Measurements from ENCODE around the gene TIGD3. TPM values are rescaled to one million over a fixed set of nuclear protein-coding genes. Genes with fewer than 3 reads are reported as not detected.
A peak's percentile ranks its signal among the peaks of the same experiment; 100 is the strongest.
"Not testable (repeated sequence)": the region's sequence is repeated elsewhere in the genome, so short reads cannot be mapped to it uniquely, and the experiment has no call there.

Gene TIGD3
- total RNA-seq, 2 donors from 2014 or later = 0.22 TPM; not detected in 1

GRCh38 chr11:65330544-65330943 lies 24.0 kb upstream of the TIGD3 start:
- Histone ChIP-seq H3K27ac (no peak overlapping the region), H3K4me3 (no peak overlapping the region), H3K27me3 (no peaks in the 10 kb centered on the region), H3K9me3 (no peaks in the 10 kb centered on the region), H3K4me1 (peaks cover 0 to 26% of the 10 kb centered on the region in 2 donors), H3K36me3 (no peaks in the 10 kb centered on the region)
- DNase-seq (ENCODE audit: low spot score) = no peak
- no peak for TF ChIP-seq CTCF (IDR thresholded peaks at IDR 0.05)

GRCh38 chr11:65332591-65332990 lies 22.0 kb upstream of the TIGD3 start:
- not testable (repeated sequence) for H3K36me3 ChIP-seq; DNase-seq (ENCODE audit: low spot score); H3K9me3 ChIP-seq; H3K27ac ChIP-seq; H3K27me3 ChIP-seq; H3K4me3 ChIP-seq
- H3K4me1 ChIP-seq = peaks cover 0 to 31% of the 10 kb centered on the region in 2 donors

- peaks cover 0 to 40% of the 10 kb centered on the region in 2 donors for H3K4me1 ChIP-seq
- peak overlapping the region; percentile 61 to 94 for H3K4me3 ChIP-seq
- no peak for DNase-seq (ENCODE audit: low spot score)
- no peak for TF ChIP-seq CTCF (IDR thresholded peaks at IDR 0.05)
- peak overlapping the region; percentile 83 to 94 for H3K27ac ChIP-seq
- no peaks in the 10 kb centered on the region for H3K9me3 ChIP-seq
- H3K27me3 ChIP-seq = no peaks in the 10 kb centered on the region
- H3K36me3 ChIP-seq = peaks cover 5% of the 10 kb centered on the region
These were observed 19.8 kb upstream of the TIGD3 start for GRCh38 chr11:65334696-65335295.

GRCh38 chr11:65338676-65339075 lies 15.9 kb upstream of the TIGD3 start:
- no peak for DNase-seq (ENCODE audit: low spot score)

GRCh38 chr11:65340226-65340625 lies 14.3 kb upstream of the TIGD3 start:
- no peak for DNase-seq (ENCODE audit: low spot score)
- Histone ChIP-seq H3K4me3 (no peak overlapping the region), H3K9me3 (no peaks in the 10 kb centered on the region), H3K36me3 (peaks cover 55% of the 10 kb centered on the region), H3K4me1 (peaks cover 0 to 37% of the 10 kb centered on the region in 2 donors), H3K27ac (no peak overlapping the region), H3K27me3 (no peaks in the 10 kb centered on the region)
- no peak for TF ChIP-seq CTCF (IDR thresholded peaks at IDR 0.05)

More at GRCh38 chr11:65338676-65339075, 15.9 kb upstream of the TIGD3 start:
- no peaks in the 10 kb centered on the region for H3K9me3 ChIP-seq
- H3K36me3 ChIP-seq = peaks cover 40% of the 10 kb centered on the region
- H3K4me3 ChIP-seq = no peak overlapping the region
- H3K4me1 ChIP-seq = peaks cover 0 to 48% of the 10 kb centered on the region in 2 donors
- no peak overlapping the region for H3K27ac ChIP-seq
- no peaks in the 10 kb centered on the region for H3K27me3 ChIP-seq
- TF ChIP-seq CTCF (IDR thresholded peaks at IDR 0.05) = no peak

- no peak for TF ChIP-seq CTCF (IDR thresholded peaks at IDR 0.05)
- peaks cover 0 to 28% of the 10 kb centered on the region in 2 donors for H3K4me1 ChIP-seq
- peak overlapping the region in 1 of 2 donors; percentile 50 for H3K27ac ChIP-seq
These were observed 12.7 kb upstream of the TIGD3 start for GRCh38 chr11:65341856-65342255.

More at GRCh38 chr11:65341856-65342255, 12.7 kb upstream of the TIGD3 start:
- no peak for DNase-seq (ENCODE audit: low spot score)
- Histone ChIP-seq H3K27me3 (no peaks in the 10 kb centered on the region), H3K4me3 (no peak overlapping the region), H3K36me3 (peaks cover 67% of the 10 kb centered on the region), H3K9me3 (no peaks in the 10 kb centered on the region)

Data from right atrium auricular region (tissue), 2 donors.